Measurements from ENCODE around the gene GPR3.

DNA sequence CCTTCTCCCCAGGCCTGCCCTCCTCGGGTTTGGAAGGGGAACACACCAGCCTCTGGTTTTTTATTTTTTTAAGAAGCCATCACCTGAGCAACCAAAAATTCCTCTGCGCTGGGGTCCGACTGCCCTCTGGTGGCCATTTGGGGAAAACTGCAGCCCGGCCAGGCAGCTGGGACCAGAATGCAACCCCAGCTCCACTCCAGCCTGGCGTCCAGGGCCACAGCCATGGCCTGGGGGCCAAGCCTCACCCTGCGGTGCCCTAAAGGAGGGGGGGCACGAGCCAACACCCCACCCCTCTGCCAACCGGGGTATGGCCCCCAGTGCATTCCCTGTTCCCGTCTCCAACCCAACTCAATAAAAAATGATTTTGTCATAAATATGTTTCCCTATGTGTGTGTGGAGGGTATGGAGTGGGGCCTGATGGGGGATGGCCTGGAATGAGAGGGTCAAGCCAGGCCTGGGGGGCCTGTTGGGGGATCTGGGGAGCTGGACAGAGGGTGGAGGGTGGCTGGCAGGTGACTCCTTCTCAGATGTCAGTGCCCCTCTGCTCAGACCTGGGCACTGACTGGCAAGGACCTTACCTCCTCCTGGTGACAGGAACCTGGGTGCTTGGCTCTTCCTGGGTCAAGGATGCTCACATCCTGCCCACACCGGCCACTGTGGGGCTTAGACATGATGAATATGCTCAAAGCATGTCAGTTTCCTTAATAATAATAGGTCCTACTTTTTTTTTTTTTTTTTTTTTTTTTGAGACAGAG is 3.2 kb downstream of the GPR3 start:
- TF ChIP-seq CTCF (conservative IDR thresholded peaks at IDR 0.05; ENCODE audit: low read depth, low read length), result peak; percentile 95
- TF ChIP-seq EZH2 (IDR thresholded peaks at IDR 0.05; ENCODE audit: low read length, unreplicated experiment), result no peak
- no peak for TF ChIP-seq EZH2phosphoT487 (IDR thresholded peaks at IDR 0.05; ENCODE audit: borderline replicate concordance, low read length)

All from PC-3 (cell line).